ENCODE measurements around the gene ADSL.

DNA sequence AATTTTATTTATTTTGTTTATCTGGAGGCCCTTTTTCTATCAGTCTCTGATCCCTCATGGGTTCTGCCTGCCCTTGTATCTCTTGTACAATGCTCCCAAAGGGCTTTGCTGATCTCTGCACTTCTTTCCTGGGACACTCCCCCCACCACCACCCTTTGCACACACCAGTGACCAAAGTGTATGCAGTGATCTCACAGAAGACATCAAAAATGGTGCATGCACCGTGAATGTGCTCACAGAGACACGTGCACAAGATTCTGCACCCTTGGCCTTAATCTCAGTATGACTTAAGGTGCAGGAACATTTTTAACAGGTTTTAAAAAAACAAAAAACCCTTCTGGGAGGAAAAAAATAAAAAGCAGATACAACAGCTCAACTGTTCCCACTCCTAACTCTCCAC lies 12.2 kb upstream of the ADSL start:
- TF ChIP-seq ARNTL (CRISPR knock-in tag; IDR thresholded peaks at IDR 0.05; ENCODE audit: borderline replicate concordance, low read depth) = no peak
- TF ChIP-seq ZFP3 (CRISPR knock-in tag; IDR thresholded peaks at IDR 0.05) = no peak
- TF ChIP-seq, protein P1, sequence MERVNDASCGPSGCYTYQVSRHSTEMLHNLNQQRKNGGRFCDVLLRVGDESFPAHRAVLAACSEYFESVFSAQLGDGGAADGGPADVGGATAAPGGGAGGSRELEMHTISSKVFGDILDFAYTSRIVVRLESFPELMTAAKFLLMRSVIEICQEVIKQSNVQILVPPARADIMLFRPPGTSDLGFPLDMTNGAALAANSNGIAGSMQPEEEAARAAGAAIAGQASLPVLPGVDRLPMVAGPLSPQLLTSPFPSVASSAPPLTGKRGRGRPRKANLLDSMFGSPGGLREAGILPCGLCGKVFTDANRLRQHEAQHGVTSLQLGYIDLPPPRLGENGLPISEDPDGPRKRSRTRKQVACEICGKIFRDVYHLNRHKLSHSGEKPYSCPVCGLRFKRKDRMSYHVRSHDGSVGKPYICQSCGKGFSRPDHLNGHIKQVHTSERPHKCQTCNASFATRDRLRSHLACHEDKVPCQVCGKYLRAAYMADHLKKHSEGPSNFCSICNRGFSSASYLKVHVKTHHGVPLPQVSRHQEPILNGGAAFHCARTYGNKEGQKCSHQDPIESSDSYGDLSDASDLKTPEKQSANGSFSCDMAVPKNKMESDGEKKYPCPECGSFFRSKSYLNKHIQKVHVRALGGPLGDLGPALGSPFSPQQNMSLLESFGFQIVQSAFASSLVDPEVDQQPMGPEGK (CRISPR knock-in tag; IDR thresholded peaks at IDR 0.05; ENCODE audit: borderline replicate concordance) = no peak
- TF ChIP-seq TCF4 (CRISPR knock-in tag; IDR thresholded peaks at IDR 0.05; ENCODE audit: borderline replicate concordance) = no peak
- TF ChIP-seq, protein P2, sequence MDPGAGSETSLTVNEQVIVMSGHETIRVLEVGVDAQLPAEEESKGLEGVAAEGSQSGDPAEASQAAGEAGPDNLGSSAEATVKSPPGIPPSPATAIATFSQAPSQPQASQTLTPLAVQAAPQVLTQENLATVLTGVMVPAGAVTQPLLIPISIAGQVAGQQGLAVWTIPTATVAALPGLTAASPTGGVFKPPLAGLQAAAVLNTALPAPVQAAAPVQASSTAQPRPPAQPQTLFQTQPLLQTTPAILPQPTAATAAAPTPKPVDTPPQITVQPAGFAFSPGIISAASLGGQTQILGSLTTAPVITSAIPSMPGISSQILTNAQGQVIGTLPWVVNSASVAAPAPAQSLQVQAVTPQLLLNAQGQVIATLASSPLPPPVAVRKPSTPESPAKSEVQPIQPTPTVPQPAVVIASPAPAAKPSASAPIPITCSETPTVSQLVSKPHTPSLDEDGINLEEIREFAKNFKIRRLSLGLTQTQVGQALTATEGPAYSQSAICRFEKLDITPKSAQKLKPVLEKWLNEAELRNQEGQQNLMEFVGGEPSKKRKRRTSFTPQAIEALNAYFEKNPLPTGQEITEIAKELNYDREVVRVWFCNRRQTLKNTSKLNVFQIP (CRISPR knock-in tag; IDR thresholded peaks at IDR 0.05; ENCODE audit: borderline replicate concordance, low read depth) = no peak
- no peak for TF ChIP-seq ISL1 (CRISPR knock-in tag; IDR thresholded peaks at IDR 0.05)
- no peak for TF ChIP-seq RARB (CRISPR knock-in tag; IDR thresholded peaks at IDR 0.05)
- TF ChIP-seq ZFP30 (CRISPR knock-in tag; IDR thresholded peaks at IDR 0.05) = no peak
- TF ChIP-seq, protein P3, sequence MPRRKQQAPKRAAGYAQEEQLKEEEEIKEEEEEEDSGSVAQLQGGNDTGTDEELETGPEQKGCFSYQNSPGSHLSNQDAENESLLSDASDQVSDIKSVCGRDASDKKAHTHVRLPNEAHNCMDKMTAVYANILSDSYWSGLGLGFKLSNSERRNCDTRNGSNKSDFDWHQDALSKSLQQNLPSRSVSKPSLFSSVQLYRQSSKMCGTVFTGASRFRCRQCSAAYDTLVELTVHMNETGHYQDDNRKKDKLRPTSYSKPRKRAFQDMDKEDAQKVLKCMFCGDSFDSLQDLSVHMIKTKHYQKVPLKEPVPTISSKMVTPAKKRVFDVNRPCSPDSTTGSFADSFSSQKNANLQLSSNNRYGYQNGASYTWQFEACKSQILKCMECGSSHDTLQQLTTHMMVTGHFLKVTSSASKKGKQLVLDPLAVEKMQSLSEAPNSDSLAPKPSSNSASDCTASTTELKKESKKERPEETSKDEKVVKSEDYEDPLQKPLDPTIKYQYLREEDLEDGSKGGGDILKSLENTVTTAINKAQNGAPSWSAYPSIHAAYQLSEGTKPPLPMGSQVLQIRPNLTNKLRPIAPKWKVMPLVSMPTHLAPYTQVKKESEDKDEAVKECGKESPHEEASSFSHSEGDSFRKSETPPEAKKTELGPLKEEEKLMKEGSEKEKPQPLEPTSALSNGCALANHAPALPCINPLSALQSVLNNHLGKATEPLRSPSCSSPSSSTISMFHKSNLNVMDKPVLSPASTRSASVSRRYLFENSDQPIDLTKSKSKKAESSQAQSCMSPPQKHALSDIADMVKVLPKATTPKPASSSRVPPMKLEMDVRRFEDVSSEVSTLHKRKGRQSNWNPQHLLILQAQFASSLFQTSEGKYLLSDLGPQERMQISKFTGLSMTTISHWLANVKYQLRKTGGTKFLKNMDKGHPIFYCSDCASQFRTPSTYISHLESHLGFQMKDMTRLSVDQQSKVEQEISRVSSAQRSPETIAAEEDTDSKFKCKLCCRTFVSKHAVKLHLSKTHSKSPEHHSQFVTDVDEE (CRISPR knock-in tag; IDR thresholded peaks at IDR 0.05) = no peak
- TF ChIP-seq CSDC2 (CRISPR knock-in tag; IDR thresholded peaks at IDR 0.05) = no peak
- no peak for TF ChIP-seq ZNF565 (CRISPR knock-in tag; conservative IDR thresholded peaks at IDR 0.05; ENCODE audit: low read depth)
